HFFc6 (cell line): Measurements from ENCODE around the gene TMEM221. TPM values are rescaled to one million over a fixed set of nuclear protein-coding genes. Genes with fewer than 3 reads are reported as not detected.

Experiments
- DNase-seq: peaks from one replicate; pipeline ENCODE4 v3.0.0-alpha.2; 2018
- H3K27ac Mint-ChIP-seq: 2 replicates; pipeline ENCODE4 v1.8.0; 2020; ENCODE audit warnings: mild to moderate bottlenecking, mixed read lengths
- H3K27me3 Mint-ChIP-seq: 2 replicates; pipeline ENCODE4 v1.8.0; 2021; ENCODE audit warnings: mild to moderate bottlenecking, moderate library complexity, mixed read lengths; ENCODE audit not compliant: insufficient read depth
- H3K36me3 Mint-ChIP-seq: 2 replicates; pipeline ENCODE4 v1.8.0; 2021; ENCODE audit warnings: low read depth, mixed read lengths
- H3K4me1 Mint-ChIP-seq: 2 replicates; pipeline ENCODE4 v1.8.0; 2020; ENCODE audit warnings: low read depth, mixed read lengths
- H3K4me3 Mint-ChIP-seq: 2 replicates; pipeline ENCODE4 v1.8.0; 2020; ENCODE audit warnings: mild to moderate bottlenecking, moderate library complexity, mixed read lengths
- H3K9me3 Mint-ChIP-seq: 2 replicates; pipeline ENCODE4 v1.8.0; 2020; ENCODE audit warnings: mild to moderate bottlenecking, mixed read lengths
- CTCF ChIP-seq: fragments of 200-600 bp; sonication (generic); IDR thresholded peaks from 2 replicates; pipeline ENCODE4 v1.5.0; 2021; ENCODE audit warnings: antibody characterized with exemption, mild to moderate bottlenecking
- total RNA-seq, 6 experiments: library from RNA; stranded (reverse); fragmentation: NEBNext Ultra II Directional; extraction: Animal tissue kit (Norgen Biotek cat#: 25700); gene quantifications; 2 replicates in 1 of 6; 3 replicates in 5 of 6; pipeline ENCODE4 v1.2.3, GENCODE V29; 2021

Gene TMEM221
- total RNA-seq, 6 experiments from 2014 or later, result not detected

GRCh38 chr19:17419621-17420474 is 28.6 kb downstream of the TMEM221 start, which contains the start of gene MVB12A:
TSS of gene MVB12A (plus strand) at chr19:17420047. CDS start at chr19:17420136, 89 bp downstream.
- TF ChIP-seq CTCF, result no peak
- no peaks in the 10 kb centered on the region for H3K9me3 Mint-ChIP-seq
- H3K27ac Mint-ChIP-seq, result peak within 1 kb of the TSS; percentile 96
- peak; percentile 99 for DNase-seq
- H3K27me3 Mint-ChIP-seq, result peaks cover 3% of the 10 kb centered on the region
- H3K36me3 Mint-ChIP-seq, result no peaks in the 10 kb centered on the region
- peaks cover 26% of the 10 kb centered on the region for H3K4me1 Mint-ChIP-seq
- H3K4me3 Mint-ChIP-seq, result peak within 1 kb of the TSS; percentile 94

GRCh38 chr19:17419154-17419620 is 29.3 kb downstream of the TMEM221 start:
- TF ChIP-seq CTCF, result no peak
- peak overlapping the region; percentile 96 for H3K27ac Mint-ChIP-seq
- H3K27me3 Mint-ChIP-seq, result peaks cover 3% of the 10 kb centered on the region
- H3K36me3 Mint-ChIP-seq, result no peaks in the 10 kb centered on the region
- no peak for DNase-seq
- H3K9me3 Mint-ChIP-seq, result no peaks in the 10 kb centered on the region
- peaks cover 26% of the 10 kb centered on the region for H3K4me1 Mint-ChIP-seq
- peak overlapping the region; percentile 94 for H3K4me3 Mint-ChIP-seq

GRCh38 chr19:17418710-17419109 is 29.8 kb downstream of the TMEM221 start:
- H3K9me3 Mint-ChIP-seq, result no peaks in the 10 kb centered on the region
- peaks cover 3% of the 10 kb centered on the region for H3K27me3 Mint-ChIP-seq
- no peaks in the 10 kb centered on the region for H3K36me3 Mint-ChIP-seq
- H3K4me3 Mint-ChIP-seq, result peak overlapping the region; percentile 94
- H3K27ac Mint-ChIP-seq, result peak overlapping the region; percentile 96
- no peak for TF ChIP-seq CTCF
- H3K4me1 Mint-ChIP-seq, result peaks cover 26% of the 10 kb centered on the region
- no peak for DNase-seq

- peak overlapping the region; percentile 65; the same call in 1 of the 2 replicates for H3K4me3 Mint-ChIP-seq
- no peaks in the 10 kb centered on the region for H3K9me3 Mint-ChIP-seq
- no peaks in the 10 kb centered on the region for H3K36me3 Mint-ChIP-seq
- H3K4me1 Mint-ChIP-seq, result peaks cover 36% of the 10 kb centered on the region
- no peak for DNase-seq
- no peak overlapping the region for H3K27ac Mint-ChIP-seq
- TF ChIP-seq CTCF, result no peak
- H3K27me3 Mint-ChIP-seq, result peaks cover 5% of the 10 kb centered on the region
These were observed 33.3 kb downstream of the TMEM221 start for GRCh38 chr19:17415121-17415520.

GRCh38 chr19:17414097-17414496 is 34.4 kb downstream of the TMEM221 start:
- Mint-ChIP-seq H3K9me3 (no peaks in the 10 kb centered on the region), H3K27me3 (peaks cover 5% of the 10 kb centered on the region)

More at GRCh38 chr19:17414097-17414496, 34.4 kb downstream of the TMEM221 start:
- no peak for DNase-seq
- Mint-ChIP-seq H3K4me1 (peaks cover 31% of the 10 kb centered on the region), H3K4me3 (no peak overlapping the region), H3K36me3 (no peaks in the 10 kb centered on the region), H3K27ac (no peak overlapping the region)
- no peak for TF ChIP-seq CTCF
